Measurements from ENCODE around the gene MT1M. TPM values are rescaled to one million over a fixed set of nuclear protein-coding genes. Genes with fewer than 3 reads are reported as not detected.

The MT1M gene
- total RNA-seq, 1 experiment from 2014 or later: 0.49 TPM

DNA sequence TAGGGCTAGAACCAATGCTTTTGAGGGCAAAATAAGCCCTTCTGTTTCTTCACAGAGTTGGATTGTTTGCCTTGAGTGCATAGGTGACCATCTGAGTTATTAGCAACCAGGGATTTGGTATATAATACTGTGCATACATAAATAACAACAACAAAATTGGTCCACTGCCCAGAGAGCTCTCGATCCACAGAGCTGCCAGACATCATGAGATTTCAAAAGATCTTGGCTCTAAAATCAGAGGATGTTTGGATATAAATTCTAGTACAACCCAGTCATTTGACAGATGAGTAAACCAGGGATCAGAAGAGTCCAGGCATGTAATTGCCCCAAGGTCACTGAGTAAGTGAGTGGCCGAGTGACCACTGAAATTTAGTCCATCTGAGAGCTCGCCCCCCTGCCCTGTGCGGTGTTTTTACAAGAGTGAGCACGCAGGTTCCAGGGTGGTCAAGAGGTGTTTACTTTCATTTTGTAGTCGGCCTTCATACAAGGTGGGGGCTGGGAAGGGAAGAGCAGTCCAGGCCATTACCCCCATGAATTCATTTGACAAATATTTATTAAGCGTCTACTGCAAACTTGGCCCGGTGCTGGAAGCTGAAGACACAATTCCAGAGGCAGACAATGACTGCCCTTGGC is 25.9 kb upstream of the MT1M start:
- Histone ChIP-seq H3K4me1 (ENCODE audit: insufficient read depth, low read length, poor library complexity, severe bottlenecking) (peaks cover 34% of the 10 kb centered on the region), H3K36me3 (ENCODE audit: insufficient read depth, low read length, poor library complexity, severe bottlenecking) (no peaks in the 10 kb centered on the region), H3K9me3 (ENCODE audit: low read depth, low read length, poor library complexity, severe bottlenecking) (no peaks in the 10 kb centered on the region), H3K4me3 (ENCODE audit: low read depth, low read length, poor library complexity, severe bottlenecking) (no peak overlapping the region), H3K27ac (ENCODE audit: low read depth, low read length, poor library complexity, severe bottlenecking) (no peak overlapping the region), H3K27me3 (replicated peaks; ENCODE audit: insufficient read depth, low read depth, low read length, poor library complexity) (no peaks in the 10 kb centered on the region)
- no TSS peak for BruUV-seq (replicated peaks)
- ChIA-PET CTCF (interaction anchor here (1.0 kb wide), 1 partner anchor 37 kb away, joined by 3 read pairs; no protein-coding TSS in a partner anchor), POLR2A (ENCODE audit: low non-redundant PET) (no interaction called here)
- DNase-seq (ENCODE audit: low spot score): no peak
- TF ChIP-seq EZH2 (IDR thresholded peaks at IDR 0.05; ENCODE audit: borderline replicate concordance, low read depth, low read length, poor library complexity, severe bottlenecking): no peak
- TF ChIP-seq, protein P1, sequence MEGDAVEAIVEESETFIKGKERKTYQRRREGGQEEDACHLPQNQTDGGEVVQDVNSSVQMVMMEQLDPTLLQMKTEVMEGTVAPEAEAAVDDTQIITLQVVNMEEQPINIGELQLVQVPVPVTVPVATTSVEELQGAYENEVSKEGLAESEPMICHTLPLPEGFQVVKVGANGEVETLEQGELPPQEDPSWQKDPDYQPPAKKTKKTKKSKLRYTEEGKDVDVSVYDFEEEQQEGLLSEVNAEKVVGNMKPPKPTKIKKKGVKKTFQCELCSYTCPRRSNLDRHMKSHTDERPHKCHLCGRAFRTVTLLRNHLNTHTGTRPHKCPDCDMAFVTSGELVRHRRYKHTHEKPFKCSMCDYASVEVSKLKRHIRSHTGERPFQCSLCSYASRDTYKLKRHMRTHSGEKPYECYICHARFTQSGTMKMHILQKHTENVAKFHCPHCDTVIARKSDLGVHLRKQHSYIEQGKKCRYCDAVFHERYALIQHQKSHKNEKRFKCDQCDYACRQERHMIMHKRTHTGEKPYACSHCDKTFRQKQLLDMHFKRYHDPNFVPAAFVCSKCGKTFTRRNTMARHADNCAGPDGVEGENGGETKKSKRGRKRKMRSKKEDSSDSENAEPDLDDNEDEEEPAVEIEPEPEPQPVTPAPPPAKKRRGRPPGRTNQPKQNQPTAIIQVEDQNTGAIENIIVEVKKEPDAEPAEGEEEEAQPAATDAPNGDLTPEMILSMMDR (conservative IDR thresholded peaks at IDR 0.05; ENCODE audit: low read depth, low read length): no peak
- intact Hi-C loops (cut with micrococcal nuclease; ENCODE audit: unreplicated experiment): loop anchor here (5.0 kb wide), 1 partner anchor 76 kb away; the partner anchor contains the start of gene MT1X

DNA sequence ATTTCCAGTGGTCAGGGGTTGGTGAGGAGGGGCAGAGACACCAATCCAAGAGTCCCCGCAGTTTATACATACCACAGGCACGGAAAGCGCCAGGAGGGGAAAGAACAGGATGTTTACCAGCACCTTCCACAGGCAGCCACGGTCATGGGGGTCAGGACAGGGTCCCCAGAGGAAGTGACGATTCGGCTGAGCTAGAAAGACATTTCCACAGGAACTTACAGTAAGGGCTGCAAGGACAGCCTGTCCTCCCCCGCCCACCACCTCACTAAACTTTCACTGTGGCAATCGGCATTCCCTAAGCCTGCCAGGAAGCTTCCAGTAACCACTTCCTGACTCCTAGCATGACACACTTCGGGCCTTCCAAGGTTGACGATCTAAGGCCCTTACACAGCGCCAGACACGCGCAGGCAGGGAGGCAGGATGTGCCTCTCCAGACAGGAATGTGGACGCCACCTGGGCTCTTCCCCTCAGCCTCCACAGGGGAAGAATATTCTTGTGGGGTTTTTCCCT is 25.3 kb upstream of the MT1M start:
- intact Hi-C loops (cut with micrococcal nuclease; ENCODE audit: unreplicated experiment): loop anchor here (5.0 kb wide), 1 partner anchor 75 kb away; the partner anchor contains the start of gene MT1X
- peaks cover 34% of the 10 kb centered on the region for H3K4me1 ChIP-seq (ENCODE audit: insufficient read depth, low read length, poor library complexity, severe bottlenecking)

DNA sequence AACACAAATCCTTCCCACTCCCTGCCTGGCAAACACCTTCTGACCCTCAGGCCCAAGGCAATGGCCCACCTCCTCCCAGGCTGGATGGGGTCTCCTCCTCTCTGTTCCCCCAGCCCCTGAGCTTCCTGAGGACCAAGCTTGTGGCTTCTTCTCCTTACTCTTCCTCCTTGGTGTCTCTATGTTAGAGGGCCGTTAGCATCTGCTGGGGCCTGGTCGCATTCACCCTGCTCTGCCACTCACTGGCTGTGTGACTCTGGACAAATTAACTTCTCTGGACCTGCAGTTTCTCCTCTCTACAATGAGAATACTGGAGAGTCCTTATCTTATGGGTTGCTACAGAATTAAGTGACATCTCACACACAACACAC is 24.8 kb upstream of the MT1M start:
- POLR2A ChIA-PET (ENCODE audit: low non-redundant PET): no interaction called here
- no peak for DNase-seq (ENCODE audit: low spot score)
- intact Hi-C loops (cut with micrococcal nuclease; ENCODE audit: unreplicated experiment): loop anchor here (5.0 kb wide), 1 partner anchor 75 kb away; the partner anchor contains the start of gene MT1X
- H3K4me1 ChIP-seq (ENCODE audit: insufficient read depth, low read length, poor library complexity, severe bottlenecking): peaks cover 34% of the 10 kb centered on the region
- no peak for TF ChIP-seq EZH2 (IDR thresholded peaks at IDR 0.05; ENCODE audit: borderline replicate concordance, low read depth, low read length, poor library complexity, severe bottlenecking)
- TF ChIP-seq, protein P1 (conservative IDR thresholded peaks at IDR 0.05; ENCODE audit: low read depth, low read length): no peak
- no peak overlapping the region for H3K4me3 ChIP-seq (ENCODE audit: low read depth, low read length, poor library complexity, severe bottlenecking)
- H3K36me3 ChIP-seq (ENCODE audit: insufficient read depth, low read length, poor library complexity, severe bottlenecking): no peaks in the 10 kb centered on the region
- no peaks in the 10 kb centered on the region for H3K27me3 ChIP-seq (replicated peaks; ENCODE audit: insufficient read depth, low read depth, low read length, poor library complexity)
- CTCF ChIA-PET: interaction anchor here (0.6 kb wide), 1 partner anchor 15 kb away, joined by 3 read pairs; no protein-coding TSS in a partner anchor
- BruUV-seq (replicated peaks): TSS peak; percentile 82
- peak overlapping the region; percentile 72 for H3K27ac ChIP-seq (ENCODE audit: low read depth, low read length, poor library complexity, severe bottlenecking)
- H3K9me3 ChIP-seq (ENCODE audit: low read depth, low read length, poor library complexity, severe bottlenecking): no peaks in the 10 kb centered on the region

More for the DNA sequence above, 25.3 kb upstream of the MT1M start:
- Histone ChIP-seq H3K36me3 (ENCODE audit: insufficient read depth, low read length, poor library complexity, severe bottlenecking) (no peaks in the 10 kb centered on the region), H3K4me3 (ENCODE audit: low read depth, low read length, poor library complexity, severe bottlenecking) (no peak overlapping the region), H3K27me3 (replicated peaks; ENCODE audit: insufficient read depth, low read depth, low read length, poor library complexity) (no peaks in the 10 kb centered on the region), H3K27ac (ENCODE audit: low read depth, low read length, poor library complexity, severe bottlenecking) (peak overlapping the region; percentile 72), H3K9me3 (ENCODE audit: low read depth, low read length, poor library complexity, severe bottlenecking) (no peaks in the 10 kb centered on the region)
- ChIA-PET POLR2A (ENCODE audit: low non-redundant PET) (no interaction called here), CTCF (interaction anchor here (0.6 kb wide), 1 partner anchor 15 kb away, joined by 3 read pairs; no protein-coding TSS in a partner anchor)
- TF ChIP-seq, protein P1 (conservative IDR thresholded peaks at IDR 0.05; ENCODE audit: low read depth, low read length): no peak
- no peak for TF ChIP-seq EZH2 (IDR thresholded peaks at IDR 0.05; ENCODE audit: borderline replicate concordance, low read depth, low read length, poor library complexity, severe bottlenecking)
- no peak for DNase-seq (ENCODE audit: low spot score)
- BruUV-seq (replicated peaks): no TSS peak
